Measurements from ENCODE around the gene FMO1. TPM values are rescaled to one million over a fixed set of nuclear protein-coding genes. Genes with fewer than 3 reads are reported as not detected.

FMO1 gene
- total and polyA plus RNA-seq, 2 donors (not counting 1 experiment from before 2014, with no cell fraction given), result 0.48 TPM; not detected in 1

GRCh38 chr1:171298696-171299095 is 50.4 kb downstream of the FMO1 start:
- no peaks in the 10 kb centered on the region for H3K36me3 ChIP-seq (replicated peaks in 1 of 2; ENCODE audit: control extremely low read depth in 1 of 2, control insufficient read depth in 1 of 2, extremely low read depth in 1 of 2, insufficient read depth in 2 of 2, low read length in 1 of 2)
- H4K20me1 ChIP-seq (ENCODE audit: control insufficient read depth, insufficient read depth, low read length, poor library complexity, severe bottlenecking), result no peaks in the 10 kb centered on the region
- H3K4me3 Mint-ChIP-seq, result no peak overlapping the region
- H3K27ac ChIP-seq (ENCODE audit: low read length in 2 of 2), result no peak overlapping the region
- no peak overlapping the region for H3K4me2 ChIP-seq (replicated peaks; ENCODE audit: low read depth, low read length, poor library complexity, severe bottlenecking)
- H2AFZ ChIP-seq (ENCODE audit: insufficient read depth, low read depth, low read length, poor library complexity, severe bottlenecking), result no peak overlapping the region
- H3K4me3 ChIP-seq (ENCODE audit: control extremely low read depth in 1 of 5, extremely low read depth in 1 of 5, insufficient read depth in 1 of 5, low read depth in 2 of 5, low read length in 4 of 5), result no peak overlapping the region
- H3K27ac Mint-ChIP-seq, result no peak overlapping the region
- CTCF ChIA-PET, result no interaction called here
- no peak overlapping the region for H3K9ac ChIP-seq (ENCODE audit: low read length)
- POLR2A ChIA-PET, result no interaction called here
- peaks cover 24% of the 10 kb centered on the region for H3K27me3 Mint-ChIP-seq
- DNase-seq, result no peak
- H3K9me3 Mint-ChIP-seq (ENCODE audit: insufficient read depth), result peaks cover 24% of the 10 kb centered on the region
- intact Hi-C loops (cut with micrococcal nuclease), result no loop called here
- H3K79me2 ChIP-seq (ENCODE audit: control insufficient read depth, insufficient read depth, low read length), result no peaks in the 10 kb centered on the region
- no peak for TF ChIP-seq CTCF (IDR thresholded peaks at IDR 0.05)
- no peak for TF ChIP-seq EZH2 (IDR thresholded peaks at IDR 0.05; ENCODE audit: borderline replicate concordance, insufficient read depth, low read depth, low read length, poor library complexity, severe bottlenecking)
- peaks cover 10 to 32% (median 15%) of the 10 kb centered on the region in 3 donors for H3K9me3 ChIP-seq (ENCODE audit: control extremely low read depth in 1 of 3, control insufficient read depth in 2 of 3, insufficient read depth in 1 of 3, low read length in 2 of 3)
- H3K27me3 ChIP-seq (replicated peaks in 1 of 4; ENCODE audit: control extremely low read depth in 1 of 4, control insufficient read depth in 3 of 4, insufficient read depth in 4 of 4, low read length in 3 of 4), result no peaks in the 10 kb centered on the region
- no peak for ATAC-seq (ENCODE audit: low read depth)
- H3K4me1 ChIP-seq (ENCODE audit: control insufficient read depth in 2 of 2, insufficient read depth in 2 of 2, low read length in 2 of 2), result no peaks in the 10 kb centered on the region
- no peaks in the 10 kb centered on the region for H3K4me1 Mint-ChIP-seq
- 100% methylated on average over 3 of the region's 4 CpGs for WGBS (ENCODE audit: insufficient coverage)

- no peak for ATAC-seq (ENCODE audit: low read depth)
- Histone ChIP-seq H4K20me1 (ENCODE audit: control insufficient read depth, insufficient read depth, low read length, poor library complexity, severe bottlenecking) (no peaks in the 10 kb centered on the region), H3K4me2 (replicated peaks; ENCODE audit: low read depth, low read length, poor library complexity, severe bottlenecking) (no peak overlapping the region), H3K9ac (ENCODE audit: low read length) (no peak overlapping the region), H3K27me3 (replicated peaks in 1 of 4; ENCODE audit: control extremely low read depth in 1 of 4, control insufficient read depth in 3 of 4, insufficient read depth in 4 of 4, low read length in 3 of 4) (no peaks in the 10 kb centered on the region), H3K79me2 (ENCODE audit: control insufficient read depth, insufficient read depth, low read length) (no peaks in the 10 kb centered on the region), H3K9me3 (ENCODE audit: control extremely low read depth in 1 of 3, control insufficient read depth in 2 of 3, insufficient read depth in 1 of 3, low read length in 2 of 3) (peaks cover 10 to 32% (median 15%) of the 10 kb centered on the region in 3 donors), H3K4me1 (ENCODE audit: control insufficient read depth in 2 of 2, insufficient read depth in 2 of 2, low read length in 2 of 2) (no peaks in the 10 kb centered on the region), H3K27ac (ENCODE audit: low read length in 2 of 2) (no peak overlapping the region), H3K4me3 (ENCODE audit: control extremely low read depth in 1 of 5, extremely low read depth in 1 of 5, insufficient read depth in 1 of 5, low read depth in 2 of 5, low read length in 4 of 5) (no peak overlapping the region), H3K36me3 (replicated peaks in 1 of 2; ENCODE audit: control extremely low read depth in 1 of 2, control insufficient read depth in 1 of 2, extremely low read depth in 1 of 2, insufficient read depth in 2 of 2, low read length in 1 of 2) (no peaks in the 10 kb centered on the region), H2AFZ (ENCODE audit: insufficient read depth, low read depth, low read length, poor library complexity, severe bottlenecking) (no peak overlapping the region)
- ChIA-PET POLR2A (no interaction called here), CTCF (interaction anchor here (2.2 kb wide), 1 partner anchor 14 kb away, joined by 5 read pairs; the partner anchor contains the start of gene FMO4)
- Mint-ChIP-seq H3K27ac (no peak overlapping the region), H3K4me3 (no peak overlapping the region), H3K4me1 (no peaks in the 10 kb centered on the region), H3K9me3 (ENCODE audit: insufficient read depth) (peaks cover 24% of the 10 kb centered on the region), H3K27me3 (peaks cover 19% of the 10 kb centered on the region)
- intact Hi-C loops (cut with micrococcal nuclease), result no loop called here
- 92% methylated on average over 1 of the region's 2 CpGs for WGBS (ENCODE audit: insufficient coverage)
- DNase-seq, result no peak
- TF ChIP-seq EZH2 (IDR thresholded peaks at IDR 0.05; ENCODE audit: borderline replicate concordance, insufficient read depth, low read depth, low read length, poor library complexity, severe bottlenecking) (no peak), CTCF (IDR thresholded peaks at IDR 0.05) (no peak)
These were observed 51.0 kb downstream of the FMO1 start for GRCh38 chr1:171299342-171299741.

Data from B cell (primary cell).